Spleen (tissue), 11 donors: ENCODE results near the gene DDX50. TPM values are rescaled to one million over a fixed set of nuclear protein-coding genes. Genes with fewer than 3 reads are reported as not detected.

ENCODE experiments used
- DNase-seq: peaks from one replicate; pipeline ENCODE4 v3.0.0-alpha.2; 2020
- H3K27ac ChIP-seq, 8 donors: fragments of 200-600 bp; sonication (generic) in 7 of 8; 1 replicate in 4 of 8; 2 replicates in 4 of 8; pipeline versions ENCODE4 v1.5.0 to v1.8.0; 2016 to 2021; ENCODE audit warnings: inconsistent platforms in 4 of 8, mild to moderate bottlenecking in 4 of 8, moderate library complexity in 1 of 8
- H3K27me3 ChIP-seq, 7 donors: fragments of 200-600 bp; sonication (generic) in 6 of 7; replicated peaks in 1 of 7; 1 replicate in 4 of 7; 2 replicates in 3 of 7; pipeline versions ENCODE4 v1.5.0 to v1.8.0; 2016 to 2021; ENCODE audit warnings: inconsistent platforms in 3 of 7, mild to moderate bottlenecking in 1 of 7
- H3K36me3 ChIP-seq, 6 donors: fragments of 200-600 bp; sonication (generic) in 5 of 6; 1 replicate in 4 of 6; 2 replicates in 2 of 6; pipeline versions ENCODE4 v1.5.0 to v1.8.0; 2016 to 2021; ENCODE audit warnings: inconsistent platforms in 2 of 6
- H3K4me1 ChIP-seq, 6 donors: fragments of 200-600 bp; sonication (generic) in 5 of 6; 1 replicate in 3 of 6; 2 replicates in 3 of 6; pipeline versions ENCODE4 v1.5.0 to v1.8.0; 2016 to 2021; ENCODE audit warnings: inconsistent platforms in 3 of 6
- H3K4me3 ChIP-seq, 8 donors: fragments of 200-600 bp; sonication (generic) in 7 of 8; 1 replicate in 4 of 8; 2 replicates in 4 of 8; pipeline versions ENCODE4 v1.5.0 to v1.8.0; 2016 to 2021; ENCODE audit warnings: inconsistent platforms in 4 of 8, mild to moderate bottlenecking in 4 of 8, moderate library complexity in 2 of 8
- H3K9me3 ChIP-seq, 8 donors: fragments of 200-600 bp; sonication (generic) in 7 of 8; 1 replicate in 4 of 8; 2 replicates in 4 of 8; pipeline versions ENCODE4 v1.5.0 to v1.8.0; 2016 to 2021; ENCODE audit warnings: inconsistent platforms in 4 of 8
- POLR2A ChIP-seq, 3 donors: fragments of 450-650 bp; IDR thresholded peaks; one replicate each; pipeline ENCODE4 v1.5.1; 2017; ENCODE audit warnings: antibody characterized with exemption in 3 of 3, mild to moderate bottlenecking in 1 of 3
- POLR2AphosphoS5 ChIP-seq, 3 donors: sonication (generic); formaldehyde crosslinking; IDR thresholded peaks; one replicate each; pipeline ENCODE4 v1.5.1; 2017; ENCODE audit warnings: antibody characterized with exemption in 3 of 3
- WGBS, 5 donors: extraction: QIAGEN DNeasy Blood & Tissue Kit in 3 of 5; methylation state at CpG; one replicate each; pipeline versions ENCODE4 v1.1.5 to v1.1.7; 2013 to 2018; 5-methylcytosine and 5-hydroxymethylcytosine counted together
- intact Hi-C: fragments of 100-400 bp; cut with DNase I; formaldehyde crosslinking; loops from one replicate; pipeline ENCODE4 v1.15.0; 2023; ENCODE audit warnings: low total_unique reads
- polyA plus RNA-seq, 3 donors: library from polyadenylated mRNA; stranded (reverse); fragments of 200-250 nt; gene quantifications; one replicate each; pipeline ENCODE4 v1.2.1, GENCODE V29; 2013
- small RNA-seq, 4 donors: library from RNA; depleted of rRNA; stranded (forward); fragments of <200 nt; gene quantifications; one replicate each; pipeline ENCODE3, GENCODE V24; 2016
- total RNA-seq, 7 donors: library from RNA; depleted of rRNA in 3 of 7; stranded (reverse); fragments of >200 nt in 3 of 7; fragmentation: NEBNext Ultra II Directional in 4 of 7; extraction: Animal tissue kit (Norgen Biotek cat#: 25700) in 4 of 7; gene quantifications; one replicate each; pipeline versions ENCODE4 v1.1.0 to v1.2.1, GENCODE V29; 2016 to 2021
- TF ChIP-seq, protein P1 (sequence below), 11 experiments: fragments of 200-600 bp in 7 of 11; fragments of 450-650 bp in 4 of 11; sonication (generic) in 4 of 11; IDR thresholded peaks in 8 of 11; conservative IDR thresholded peaks in 3 of 11; 1 replicate in 7 of 11; 2 replicates in 4 of 11; pipeline versions ENCODE4 v1.4.0 to v1.8.0; 2016 to 2021; ENCODE audit warnings: antibody characterized with exemption in 11 of 11, inconsistent platforms in 4 of 11, mild to moderate bottlenecking in 1 of 11
- donor health status: healthy with polysubstance abuse.
- donor health status: DM: no; HTN: no; CAD: no; lungs with moderate emphysema.
- donor health status: DM: no; HTN: no; CAD: no.
- donor health status: Bipolar disorder and iron deficiency.
- donor health status: healthy.
- donor health status: DM: no; HTN: no; CAD: no.
- donor health status: DM: yes; HTN: yes; CAD: no.

The DDX50 gene
- total and polyA plus RNA-seq, 10 donors, result 19.2 to 33.6 (median 28.4) TPM

- no peak for DNase-seq
- 23 to 40% (median 26%) methylated on average over 19 to 22 of the region's 22 CpGs for WGBS, 5 donors
- peaks cover 27 to 66% (median 55%) of the 10 kb centered on the region in 6 donors for H3K4me1 ChIP-seq
- intact Hi-C loops, result no loop called here
- peak overlapping the region; percentile 61 to 89 (median 86) for H3K27ac ChIP-seq
- TF ChIP-seq POLR2A (IDR thresholded peaks at IDR 0.05) (no peak), POLR2AphosphoS5 (IDR thresholded peaks at IDR 0.05) (no peak)
- TF ChIP-seq, protein P1, sequence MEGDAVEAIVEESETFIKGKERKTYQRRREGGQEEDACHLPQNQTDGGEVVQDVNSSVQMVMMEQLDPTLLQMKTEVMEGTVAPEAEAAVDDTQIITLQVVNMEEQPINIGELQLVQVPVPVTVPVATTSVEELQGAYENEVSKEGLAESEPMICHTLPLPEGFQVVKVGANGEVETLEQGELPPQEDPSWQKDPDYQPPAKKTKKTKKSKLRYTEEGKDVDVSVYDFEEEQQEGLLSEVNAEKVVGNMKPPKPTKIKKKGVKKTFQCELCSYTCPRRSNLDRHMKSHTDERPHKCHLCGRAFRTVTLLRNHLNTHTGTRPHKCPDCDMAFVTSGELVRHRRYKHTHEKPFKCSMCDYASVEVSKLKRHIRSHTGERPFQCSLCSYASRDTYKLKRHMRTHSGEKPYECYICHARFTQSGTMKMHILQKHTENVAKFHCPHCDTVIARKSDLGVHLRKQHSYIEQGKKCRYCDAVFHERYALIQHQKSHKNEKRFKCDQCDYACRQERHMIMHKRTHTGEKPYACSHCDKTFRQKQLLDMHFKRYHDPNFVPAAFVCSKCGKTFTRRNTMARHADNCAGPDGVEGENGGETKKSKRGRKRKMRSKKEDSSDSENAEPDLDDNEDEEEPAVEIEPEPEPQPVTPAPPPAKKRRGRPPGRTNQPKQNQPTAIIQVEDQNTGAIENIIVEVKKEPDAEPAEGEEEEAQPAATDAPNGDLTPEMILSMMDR (IDR thresholded peaks at IDR 0.05 in 8 of 11, conservative IDR thresholded peaks at IDR 0.05 in 3 of 11), result no peak
- H3K36me3 ChIP-seq, result peaks cover 0 to 18% (median 11%) of the 10 kb centered on the region in 6 donors
- no peaks in the 10 kb centered on the region for H3K27me3 ChIP-seq
- H3K9me3 ChIP-seq, result no peaks in the 10 kb centered on the region
- H3K4me3 ChIP-seq, result peak overlapping the region; percentile 73 to 99 (median 92)
These were observed 88.3 kb downstream of the DDX50 start for GRCh38 chr10:68989317-68989990.

GRCh38 chr10:68992636-68993440, 91.7 kb downstream of the DDX50 start:
- DNase-seq, result no peak
- Histone ChIP-seq H3K9me3 (no peaks in the 10 kb centered on the region), H3K4me1 (peaks cover 27 to 87% (median 53%) of the 10 kb centered on the region in 6 donors), H3K27ac (peak overlapping the region in 4 of 8 donors; percentile 11 to 50 (median 32)), H3K27me3 (no peaks in the 10 kb centered on the region), H3K36me3 (no peaks in the 10 kb centered on the region), H3K4me3 (no peak overlapping the region)
- no peak for TF ChIP-seq POLR2A (IDR thresholded peaks at IDR 0.05)
- TF ChIP-seq POLR2AphosphoS5 (IDR thresholded peaks at IDR 0.05), result peak in 1 of 3 donors; percentile 42
- TF ChIP-seq, protein P1 (IDR thresholded peaks at IDR 0.05 in 8 of 11, conservative IDR thresholded peaks at IDR 0.05 in 3 of 11), result no peak
- WGBS, 5 donors, result 44 to 61% (median 51%) methylated on average over 2 of the region's 2 CpGs
- intact Hi-C loops, result no loop called here

Small RNAs within 50 kb of the gene (small RNA-seq; reads per million reads assigned to genes)
- 0 reads per million in 4 donors for gene RNU6-571P

Other genes with a start within 250 kb of the DDX50 start
- 10 to 100 TPM; 57.5 to 83.6 (median 65.7) TPM for gene CCAR1, start 180.1 kb upstream of the DDX50 start, total RNA-seq
- gene CCAR1, start 180.1 kb upstream of the DDX50 start, polyA plus RNA-seq, result 10 to 100 TPM; 37.4 to 72.8 (median 46.0) TPM
- gene STOX1, start 73.8 kb upstream of the DDX50 start, total RNA-seq, result 1 to 10 TPM in 1 of 7 donors, under 1 TPM in 5, not detected in 1; 0.11 to 2.2 (median 0.80) TPM
- under 1 TPM; 0.26 to 0.29 (median 0.28) TPM for gene STOX1, start 73.8 kb upstream of the DDX50 start, polyA plus RNA-seq
- 10 to 100 TPM; 37.6 to 70.0 (median 56.6) TPM for gene DDX21, start 54.9 kb downstream of the DDX50 start, total RNA-seq
- gene DDX21, start 54.9 kb downstream of the DDX50 start, polyA plus RNA-seq, result 10 to 100 TPM; 15.7 to 23.8 (median 22.1) TPM
- gene KIFBP, start 87.5 kb downstream of the DDX50 start, total RNA-seq, result 10 to 100 TPM; 12.3 to 20.1 (median 18.2) TPM
- gene KIFBP, start 87.5 kb downstream of the DDX50 start, polyA plus RNA-seq, result 10 to 100 TPM in 1 of 3 donors, 1 to 10 TPM in 2; 7.3 to 10.7 (median 8.1) TPM
- gene SRGN, start 186.8 kb downstream of the DDX50 start, total RNA-seq, result 1,000 to 10,000 TPM in 1 of 7 donors, 100 to 1,000 TPM in 6; 402 to 1,009 (median 539) TPM
- 100 to 1,000 TPM; 123 to 239 (median 183) TPM for gene SRGN, start 186.8 kb downstream of the DDX50 start, polyA plus RNA-seq
- 10 to 100 TPM; 25.1 to 53.0 (median 40.6) TPM for gene VPS26A, start 222.9 kb downstream of the DDX50 start, total RNA-seq
- gene VPS26A, start 222.9 kb downstream of the DDX50 start, polyA plus RNA-seq, result 10 to 100 TPM; 17.8 to 28.6 (median 21.3) TPM